HG03196 (cell line): ENCODE measurements around the gene RAB3A.
A peak's percentile ranks its signal among the peaks of the same experiment; 100 is the strongest.
"Not testable (repeated sequence)": the region's sequence is repeated elsewhere in the genome, so short reads cannot be mapped to it uniquely, and the experiment has no call there.

ENCODE experiments used
- ATAC-seq: cut with Tn5 transposase; IDR thresholded peaks from one replicate; pipeline ENCODE4 v1.9.1; 2021; ENCODE audit not compliant: unreplicated experiment

RAB3A gene

DNA sequence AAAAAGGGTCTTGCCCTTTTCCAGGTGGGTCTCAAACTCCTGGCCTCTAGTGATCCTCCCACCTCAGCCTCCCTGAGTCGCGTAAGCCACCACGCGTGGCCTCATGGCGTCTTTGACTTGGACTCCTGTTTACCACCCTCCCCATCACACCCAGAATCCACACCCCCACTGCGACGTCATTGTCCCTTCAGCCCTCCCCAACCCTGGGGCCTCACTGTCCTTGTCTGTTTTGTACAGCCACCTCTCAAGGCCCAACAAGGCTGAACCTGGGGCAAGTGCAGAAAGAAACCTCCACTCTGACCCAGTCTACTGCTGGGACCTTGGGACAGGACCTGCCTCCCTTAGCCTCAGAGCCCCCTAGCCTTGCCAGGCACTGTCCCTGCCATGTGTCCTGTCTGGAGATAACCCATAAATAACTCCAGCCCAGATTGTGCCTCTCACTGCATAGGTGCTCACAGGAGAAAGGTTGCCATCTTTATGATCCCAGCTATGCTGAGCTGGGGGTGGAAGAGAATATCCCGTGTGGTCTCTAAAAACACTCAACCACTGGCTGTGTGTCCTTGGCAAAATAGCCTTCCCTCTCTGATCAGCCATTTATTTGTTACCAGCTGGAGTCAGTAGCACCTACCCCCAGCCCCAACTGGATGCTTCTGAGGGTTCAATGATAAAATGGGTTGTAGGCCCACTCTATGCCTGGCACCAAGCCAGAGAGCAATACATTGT, 32.1 kb downstream of the RAB3A start:
- ATAC-seq, result no peak

- ATAC-seq, result peak; percentile 22
Measured at GRCh38 chr19:18170714-18171255, 33.1 kb downstream of the RAB3A start.

GRCh38 chr19:18168673-18169381, 35.0 kb downstream of the RAB3A start:
- ATAC-seq, result no peak

- no peak for ATAC-seq
Measured at GRCh38 chr19:18167975-18168645, 35.7 kb downstream of the RAB3A start.

DNA sequence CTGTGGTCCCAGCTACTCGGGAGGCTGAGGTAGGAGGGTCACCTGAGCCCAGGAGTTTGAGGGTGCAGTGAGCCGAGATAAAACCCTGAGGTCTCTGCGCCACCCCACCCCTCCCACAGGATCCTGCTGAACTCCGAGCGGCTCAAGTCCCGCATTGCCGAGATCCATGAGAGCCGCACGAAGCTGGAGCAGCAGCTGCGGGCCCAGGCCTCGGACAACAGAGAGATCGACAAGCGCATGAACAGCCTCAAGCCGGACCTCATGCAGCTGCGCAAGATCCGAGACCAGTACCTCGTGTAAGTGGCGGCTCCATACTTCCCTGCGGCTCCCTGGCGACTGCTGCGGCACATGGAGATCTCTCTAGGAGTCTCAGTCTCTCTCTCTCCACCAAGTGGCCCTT, 36.8 kb downstream of the RAB3A start:
- no peak for ATAC-seq

- no peak for ATAC-seq
Measured at GRCh38 chr19:18165794-18166544, 37.9 kb downstream of the RAB3A start.

- ATAC-seq, result no peak
Measured at GRCh38 chr19:18164072-18164471, 39.8 kb downstream of the RAB3A start.

DNA sequence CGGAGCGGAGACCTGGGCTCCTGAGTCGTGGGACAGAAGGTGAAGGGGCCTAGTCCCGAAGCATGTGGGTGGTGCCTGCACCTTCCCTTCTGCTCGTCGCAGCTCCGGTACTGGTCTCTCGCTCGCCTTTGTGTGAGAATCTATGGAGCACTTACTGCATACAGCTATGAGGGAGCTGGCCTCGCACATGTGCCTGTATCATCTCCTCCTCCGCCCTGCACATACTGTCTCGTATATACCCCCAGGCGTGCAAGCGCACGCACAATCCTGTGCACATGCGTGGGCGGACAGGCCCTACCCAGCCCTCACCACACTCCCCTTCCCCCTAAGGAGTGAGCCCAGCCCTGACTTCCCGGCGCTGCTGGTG, 42.2 kb downstream of the RAB3A start:
- no peak for ATAC-seq

- ATAC-seq, result peak; percentile 60
Measured at GRCh38 chr19:18160971-18161635, 42.7 kb downstream of the RAB3A start.

DNA sequence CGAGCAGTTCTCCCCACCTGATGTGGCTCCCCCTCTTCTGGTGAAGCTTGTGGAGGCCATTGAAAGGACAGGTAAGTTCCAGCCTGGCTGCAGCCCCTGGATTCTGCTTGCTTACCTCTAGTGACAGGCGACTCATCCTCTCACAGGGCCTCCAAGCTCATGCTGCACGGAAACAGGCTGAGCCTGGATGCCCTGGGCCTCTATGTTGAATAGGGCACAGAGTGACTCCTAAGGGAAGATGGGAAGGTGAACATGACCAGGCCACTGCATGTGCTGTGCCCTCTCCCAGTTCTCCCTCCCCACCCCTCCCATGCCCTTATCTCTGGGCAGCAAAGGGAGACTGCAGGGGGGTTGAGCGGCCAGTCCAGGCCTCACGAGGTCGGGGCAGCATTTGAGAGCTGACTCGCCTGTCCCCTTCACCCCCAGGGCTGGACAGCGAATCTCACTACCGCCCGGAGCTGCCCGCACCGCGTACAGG, 43.3 kb downstream of the RAB3A start:
- no peak for ATAC-seq

- no peak for ATAC-seq
Measured at GRCh38 chr19:18159810-18160209, 44.0 kb downstream of the RAB3A start.

DNA sequence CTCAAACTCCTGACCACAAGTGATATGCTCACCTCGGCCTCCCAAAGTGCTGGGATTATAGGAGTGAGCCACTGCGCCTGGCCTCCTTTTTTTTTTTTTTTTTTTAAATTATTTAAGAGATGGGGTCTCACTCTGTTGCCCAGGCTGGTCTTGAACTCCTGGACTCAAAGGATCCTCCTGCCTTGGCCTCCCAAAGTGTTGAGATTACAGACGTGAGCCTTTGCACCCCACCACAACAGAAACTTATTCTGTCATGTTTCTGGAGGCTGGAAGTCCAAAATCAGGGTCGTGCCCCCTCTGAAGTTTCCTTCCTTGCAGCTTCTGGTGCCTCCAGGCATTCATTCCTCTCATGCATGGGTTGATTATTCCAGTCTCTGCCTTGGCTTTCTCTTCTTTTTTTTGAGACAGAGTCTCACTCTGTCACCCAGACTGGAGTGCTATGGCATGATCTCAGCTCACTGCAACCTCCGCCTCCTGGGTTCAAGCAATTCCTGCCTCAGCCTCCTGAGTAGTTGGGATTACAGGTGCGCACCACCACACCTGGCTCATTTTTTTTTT, 44.7 kb downstream of the RAB3A start:
- not testable (repeated sequence) for ATAC-seq

GRCh38 chr19:18158467-18158866, 45.4 kb downstream of the RAB3A start:
- ATAC-seq, result no peak

- ATAC-seq, result no peak
Measured at GRCh38 chr19:18157465-18158063, 46.3 kb downstream of the RAB3A start.

GRCh38 chr19:18156841-18157464, 46.9 kb downstream of the RAB3A start:
- ATAC-seq, result no peak

GRCh38 chr19:18156268-18156667, 47.6 kb downstream of the RAB3A start:
- ATAC-seq, result no peak

DNA sequence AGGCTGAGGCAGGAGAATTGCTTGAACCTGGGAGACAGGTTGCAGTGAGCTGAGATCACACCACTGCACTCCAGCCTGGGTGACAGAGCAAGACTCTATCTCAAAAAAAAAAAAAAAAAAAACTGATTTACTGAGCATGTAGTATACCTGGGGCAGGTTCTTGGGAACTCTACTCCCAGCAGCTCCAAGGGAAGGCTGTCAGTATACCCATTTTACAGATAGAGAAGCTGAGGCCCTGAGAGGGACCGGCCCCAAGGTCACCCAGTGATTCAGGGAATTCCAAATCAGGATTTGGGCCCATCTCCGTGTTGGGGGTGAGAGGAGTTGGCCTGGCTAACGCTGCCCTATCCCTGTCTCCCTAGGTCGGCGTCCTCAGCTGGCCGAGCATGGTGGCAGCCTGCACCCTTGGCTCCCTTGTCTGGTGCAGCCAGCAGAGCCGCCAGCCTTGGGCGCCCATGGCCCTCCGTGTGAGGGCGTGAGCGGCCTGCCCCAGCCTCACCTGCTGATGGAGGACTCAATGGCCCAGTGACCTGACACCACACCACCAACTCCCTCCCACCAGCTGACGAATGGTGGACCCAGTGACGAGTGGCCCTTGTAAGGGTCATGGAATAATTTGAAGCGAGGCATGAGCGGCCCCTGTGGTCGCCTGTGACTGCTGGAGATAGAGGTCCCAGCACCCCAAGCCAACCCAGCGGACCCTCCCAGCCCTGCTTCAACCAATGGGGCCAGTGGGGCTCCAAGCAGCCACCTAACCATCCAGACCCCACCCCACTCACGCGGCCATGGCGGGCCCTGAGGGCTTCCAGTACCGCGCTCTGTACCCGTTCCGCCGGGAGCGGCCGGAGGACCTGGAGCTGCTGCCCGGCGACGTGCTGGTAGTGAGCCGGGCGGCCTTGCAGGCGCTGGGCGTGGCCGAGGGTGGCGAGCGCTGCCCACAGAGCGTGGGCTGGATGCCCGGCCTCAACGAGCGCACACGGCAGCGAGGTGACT, 48.5 kb downstream of the RAB3A start:
- ATAC-seq, result no peak

DNA sequence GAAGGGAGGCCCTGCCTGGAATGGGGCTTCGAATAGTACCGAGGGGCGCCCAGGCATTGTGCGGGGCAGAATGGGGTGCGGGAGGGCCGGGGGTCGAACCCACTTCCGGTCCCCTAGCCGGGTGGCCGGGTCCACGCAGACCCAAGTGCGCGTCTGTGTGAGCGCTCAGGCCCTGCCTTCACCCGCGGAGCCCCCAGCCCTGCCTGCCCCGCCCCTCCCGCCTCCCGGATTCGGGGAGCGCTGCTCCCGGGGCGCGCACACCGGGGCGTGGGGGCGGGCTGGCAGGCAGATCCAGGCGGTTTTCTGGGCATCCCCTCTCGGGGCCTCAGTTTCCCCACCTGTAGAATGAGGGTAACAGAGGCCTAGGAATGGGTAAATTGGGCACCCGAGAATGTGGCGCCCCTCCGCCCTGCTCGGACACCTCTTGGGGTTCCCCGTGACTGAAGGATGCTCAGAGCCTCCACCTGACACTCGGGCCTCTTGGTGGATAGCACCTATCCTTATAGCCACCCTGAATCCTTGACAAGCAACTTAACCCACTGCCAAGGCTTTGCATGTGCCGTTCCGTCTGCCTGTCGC, 50.2 kb downstream of the RAB3A start:
- no peak for ATAC-seq
